GM18867 (cell line): Measurements from ENCODE around the gene SIAH1.
"Not testable (repeated sequence)": the region's sequence is repeated elsewhere in the genome, so short reads cannot be mapped to it uniquely, and the experiment has no call there.

Source experiments
- ATAC-seq: cut with Tn5 transposase; IDR thresholded peaks from one replicate; pipeline ENCODE4 v1.9.1; 2021; ENCODE audit warnings: mild to moderate bottlenecking, moderate library complexity; ENCODE audit not compliant: unreplicated experiment

The SIAH1 gene

GRCh38 chr16:48385253-48386150, at the start of gene SIAH1:
Gene SIAH1 (minus strand): TSS chr16:48385413. CDS start chr16:48362428, 22,985 bp downstream.
- peak; percentile 68 for ATAC-seq

- ATAC-seq: no peak
Observed at GRCh38 chr16:48434653-48435317, 49.6 kb upstream of the SIAH1 start.

GRCh38 chr16:48433850-48434530, 48.8 kb upstream of the SIAH1 start:
- no peak for ATAC-seq

GRCh38 chr16:48433116-48433849, 48.1 kb upstream of the SIAH1 start:
- ATAC-seq: no peak

GRCh38 chr16:48432136-48432535, 46.9 kb upstream of the SIAH1 start:
- peak; percentile 85 for ATAC-seq

GRCh38 chr16:48430890-48431289, 45.7 kb upstream of the SIAH1 start:
- ATAC-seq: no peak

- no peak for ATAC-seq
Observed at GRCh38 chr16:48426244-48427141, 41.3 kb upstream of the SIAH1 start.

GRCh38 chr16:48422537-48422936, 37.3 kb upstream of the SIAH1 start:
- no peak for ATAC-seq

GRCh38 chr16:48421741-48422140, 36.5 kb upstream of the SIAH1 start:
- ATAC-seq: no peak

- ATAC-seq: no peak
Observed at GRCh38 chr16:48420437-48420836, 35.2 kb upstream of the SIAH1 start.

GRCh38 chr16:48416617-48417016, 31.4 kb upstream of the SIAH1 start:
- not testable (repeated sequence) for ATAC-seq

- ATAC-seq: no peak
Observed at GRCh38 chr16:48413272-48413671, 28.1 kb upstream of the SIAH1 start.

- ATAC-seq: no peak
Observed at GRCh38 chr16:48409839-48410632, 24.8 kb upstream of the SIAH1 start.

- ATAC-seq: no peak
Observed at GRCh38 chr16:48408688-48409087, 23.5 kb upstream of the SIAH1 start.

- no peak for ATAC-seq
Observed at GRCh38 chr16:48405907-48406306, 20.7 kb upstream of the SIAH1 start.

GRCh38 chr16:48405153-48405552, 19.9 kb upstream of the SIAH1 start:
- no peak for ATAC-seq

- not testable (repeated sequence) for ATAC-seq
Observed at GRCh38 chr16:48402547-48402946, 17.3 kb upstream of the SIAH1 start.

GRCh38 chr16:48395375-48395774, 10.2 kb upstream of the SIAH1 start:
- ATAC-seq: no peak

- no peak for ATAC-seq
Observed at GRCh38 chr16:48394355-48394703, 9.1 kb upstream of the SIAH1 start.
